NCI-H1105 treated with DMSO at 0.1 percent for 48 hours (cell line): ENCODE measurements around the gene TMEM179.

Source experiments
- DNase-seq: peaks from one replicate; lab custom pipeline; 2025; lab: John Stamatoyannopoulos, UW

The TMEM179 gene

GRCh38 chr14:104544362-104544961, 60.1 kb downstream of the TMEM179 start:
- DNase-seq: no peak

- no peak for DNase-seq
These were observed 61.4 kb downstream of the TMEM179 start for GRCh38 chr14:104542871-104543830.

GRCh38 chr14:104541905-104542465, 62.6 kb downstream of the TMEM179 start:
- DNase-seq: no peak
